Ovary (tissue), 9 donors: ENCODE measurements around the gene SOX6. TPM values are rescaled to one million over a fixed set of nuclear protein-coding genes. Genes with fewer than 3 reads are reported as not detected.

Source experiments
- DNase-seq, 5 donors: peaks; one replicate each; pipeline ENCODE4 v3.0.0-alpha.2; 2019 to 2020
- H3K27ac ChIP-seq, 2 donors: fragments of 200-600 bp; one replicate each; pipeline versions ENCODE4 v1.5.1 to v1.8.0; 2019 to 2022
- H3K27me3 ChIP-seq: fragments of 200-600 bp; one replicate; pipeline ENCODE4 v1.8.0; 2022
- H3K36me3 ChIP-seq: fragments of 200-600 bp; sonication (generic); one replicate; pipeline ENCODE4 v1.5.1; 2019
- H3K4me1 ChIP-seq: one replicate; pipeline ENCODE4 v1.8.1; 2013; ENCODE audit warnings: mild to moderate bottlenecking, moderate library complexity; ENCODE audit not compliant: insufficient read depth
- H3K4me3 ChIP-seq: fragments of 200-600 bp; sonication (generic); one replicate; pipeline ENCODE4 v1.5.1; 2017
- H3K9me3 ChIP-seq, 2 donors: fragments of 200-600 bp in 1 of 2; sonication (generic) in 1 of 2; one replicate each; pipeline versions ENCODE4 v1.5.1 to v1.8.1; 2013 to 2019; ENCODE audit warnings: mild to moderate bottlenecking in 1 of 2, moderate library complexity in 1 of 2
- CTCF ChIP-seq, 3 donors: fragments of 450-650 bp in 2 of 3; fragments of 200-600 bp in 1 of 3; IDR thresholded peaks; one replicate each; pipeline versions ENCODE4 v1.5.1 to v1.8.0; 2016 to 2022; ENCODE audit warnings: antibody characterized with exemption in 3 of 3, mild to moderate bottlenecking in 1 of 3
- EP300 ChIP-seq: sonication (generic); formaldehyde crosslinking; IDR thresholded peaks from one replicate; pipeline ENCODE4 v1.6.1; 2017; ENCODE audit warnings: antibody characterized with exemption
- POLR2A ChIP-seq: fragments of 450-650 bp; IDR thresholded peaks from one replicate; pipeline ENCODE4 v1.6.1; 2017; ENCODE audit warnings: antibody characterized with exemption, mild to moderate bottlenecking, moderate library complexity
- WGBS, 3 donors: extraction: QIAGEN DNeasy Blood & Tissue Kit in 1 of 3; methylation state at CpG; one replicate each; pipeline versions ENCODE4 v1.1.5 to v1.1.7; 2013 to 2017; 5-methylcytosine and 5-hydroxymethylcytosine counted together
- intact Hi-C, 4 donors: fragments of 100-400 bp; cut with DNase I; formaldehyde crosslinking; loops; one replicate each; pipeline versions ENCODE4 v1.11.0 to v1.15.1; 2022 to 2023
- polyA plus RNA-seq, 2 donors: library from polyadenylated mRNA; stranded (reverse); fragments of 200-250 nt in 1 of 2; fragments of 350-450 nt in 1 of 2; fragmentation: Illumina TruSeq in 1 of 2; extraction: RNeasy Lipid Tissue Mini Kit (QIAGEN cat#74804) in 1 of 2; gene quantifications; one replicate each; pipeline ENCODE4 v1.2.3, GENCODE V29; 2013 to 2014
- total RNA-seq, 7 donors: library from RNA; depleted of rRNA in 2 of 7; stranded (reverse); fragments of >200 nt in 2 of 7; fragmentation: NEBNext Ultra II Directional in 3 of 7; extraction: Animal tissue kit (Norgen Biotek cat#: 25700) in 3 of 7; gene quantifications; one replicate each; pipeline versions ENCODE4 v1.1.0 to v1.2.4, GENCODE V29; 2016 to 2023
- donor health status: DM: no; HTN: no; CAD: no; lungs with moderate emphysema.
- donor health status: DM: no; HTN: no; CAD: no.
- donor health status: Bipolar disorder and iron deficiency.
- donor health status: DM: yes; HTN: yes; CAD: no.
- donor health status: DM: no; HTN: no; CAD: no.
- donor health status: DM: yes; HTN: yes; CAD: no.

SOX6 gene
- total and polyA plus RNA-seq, 9 donors, result 0.61 to 29.4 (median 4.7) TPM

GRCh38 chr11:15970506-15971214, 385.7 kb downstream of the SOX6 start:
- peaks cover 2% of the 10 kb centered on the region for H3K4me1 ChIP-seq
- WGBS, 3 donors, result 82 to 89% (median 86%) methylated on average over 3 of the region's 3 CpGs
- TF ChIP-seq CTCF (IDR thresholded peaks at IDR 0.05) (no peak), POLR2A (no peak), EP300 (no peak)
- H3K9me3 ChIP-seq, result no peaks in the 10 kb centered on the region
- no peaks in the 10 kb centered on the region for H3K36me3 ChIP-seq
- intact Hi-C loops, result no loop called here
- H3K4me3 ChIP-seq, result no peak overlapping the region
- H3K27me3 ChIP-seq, result no peaks in the 10 kb centered on the region
- H3K27ac ChIP-seq, result no peak overlapping the region
- DNase-seq, result no peak

GRCh38 chr11:15969701-15970329, 386.5 kb downstream of the SOX6 start:
- no peaks in the 10 kb centered on the region for H3K27me3 ChIP-seq
- no peaks in the 10 kb centered on the region for H3K36me3 ChIP-seq
- H3K27ac ChIP-seq, result peak overlapping the region in 1 of 2 donors; percentile 60
- no peak overlapping the region for H3K4me3 ChIP-seq
- intact Hi-C loops, result loop anchor here in 1 of 4 donors (10.0 kb wide), 1 partner anchor 315 kb away; no protein-coding TSS in a partner anchor
- H3K4me1 ChIP-seq, result peaks cover 2% of the 10 kb centered on the region
- DNase-seq, result peak in 1 of 5 donors; percentile 45
- WGBS, 3 donors, result 15 to 23% (median 20%) methylated on average over 6 of the region's 6 CpGs
- TF ChIP-seq CTCF (IDR thresholded peaks at IDR 0.05) (no peak), POLR2A (no peak), EP300 (no peak)
- H3K9me3 ChIP-seq, result no peaks in the 10 kb centered on the region

DNA sequence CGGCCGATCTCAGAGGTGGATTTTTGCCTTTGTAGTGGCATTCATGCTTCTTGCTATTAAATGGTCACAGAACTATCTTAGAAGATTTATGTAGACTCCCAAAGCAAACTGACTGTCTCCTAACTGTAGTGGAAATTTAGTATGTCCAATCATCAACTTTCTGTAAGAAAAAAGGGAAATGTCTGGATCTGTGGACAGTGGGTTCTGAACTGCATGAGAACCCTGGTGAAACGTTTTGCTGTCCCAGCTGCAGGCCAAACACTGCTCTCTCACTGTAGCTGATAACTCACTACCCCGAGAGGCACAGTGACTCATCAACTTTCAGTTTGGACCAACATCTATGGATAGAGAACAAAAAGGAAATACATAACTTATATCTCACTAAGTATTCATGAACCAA, 387.1 kb downstream of the SOX6 start:
- H3K4me1 ChIP-seq, result peaks cover 2% of the 10 kb centered on the region
- no peaks in the 10 kb centered on the region for H3K9me3 ChIP-seq
- no peak overlapping the region for H3K4me3 ChIP-seq
- no peaks in the 10 kb centered on the region for H3K36me3 ChIP-seq
- no peaks in the 10 kb centered on the region for H3K27me3 ChIP-seq
- intact Hi-C loops, result loop anchor here in 1 of 4 donors (10.0 kb wide), 1 partner anchor 314 kb away; no protein-coding TSS in a partner anchor
- WGBS, 3 donors, result 38 to 39% (median 38%) methylated on average over 4 of the region's 4 CpGs
- peak; percentile 37 to 68 (median 57) for DNase-seq
- TF ChIP-seq CTCF (IDR thresholded peaks at IDR 0.05) (no peak), POLR2A (no peak), EP300 (no peak)
- peak overlapping the region in 1 of 2 donors; percentile 60 for H3K27ac ChIP-seq

GRCh38 chr11:15968461-15969130, 387.8 kb downstream of the SOX6 start:
- Histone ChIP-seq H3K27me3 (no peaks in the 10 kb centered on the region), H3K27ac (peak overlapping the region in 1 of 2 donors; percentile 28), H3K4me1 (peaks cover 2% of the 10 kb centered on the region), H3K36me3 (no peaks in the 10 kb centered on the region), H3K9me3 (no peaks in the 10 kb centered on the region), H3K4me3 (no peak overlapping the region)
- peak in 1 of 5 donors; percentile 19 for DNase-seq
- WGBS, 3 donors, result 72 to 83% (median 79%) methylated on average over 10 of the region's 10 CpGs
- intact Hi-C loops, result loop anchor here in 1 of 4 donors (10.0 kb wide), 1 partner anchor 314 kb away; no protein-coding TSS in a partner anchor
- TF ChIP-seq POLR2A, result no peak
- TF ChIP-seq CTCF (IDR thresholded peaks at IDR 0.05), result no peak
- TF ChIP-seq EP300, result no peak
